Measurements from ENCODE around the gene CCDC116.
"Not testable (repeated sequence)": the region's sequence is repeated elsewhere in the genome, so short reads cannot be mapped to it uniquely, and the experiment has no call there.

CCDC116 gene

GRCh38 chr22:21652547-21653545 is 20.3 kb downstream of the CCDC116 start:
- no peak for DNase-seq (ENCODE audit: low read depth)

DNA sequence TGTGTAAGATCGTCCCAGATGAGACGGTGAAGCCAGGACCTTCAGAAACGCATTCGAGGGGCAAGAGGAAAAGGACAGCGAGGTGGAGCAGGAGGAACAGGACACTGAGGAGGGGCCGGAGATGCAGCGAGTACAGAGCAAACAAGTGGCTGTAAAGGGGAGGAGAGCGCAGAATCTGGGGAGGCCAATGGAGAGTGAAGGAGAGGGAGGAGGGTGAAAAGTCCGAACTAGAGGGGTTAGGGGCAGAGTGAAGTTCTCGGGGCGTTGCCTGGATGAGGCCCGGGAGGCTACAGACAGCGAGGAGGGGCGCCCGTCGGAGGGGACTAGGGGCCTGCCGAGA is 24.4 kb downstream of the CCDC116 start:
- no peak for DNase-seq (ENCODE audit: low read depth)

DNA sequence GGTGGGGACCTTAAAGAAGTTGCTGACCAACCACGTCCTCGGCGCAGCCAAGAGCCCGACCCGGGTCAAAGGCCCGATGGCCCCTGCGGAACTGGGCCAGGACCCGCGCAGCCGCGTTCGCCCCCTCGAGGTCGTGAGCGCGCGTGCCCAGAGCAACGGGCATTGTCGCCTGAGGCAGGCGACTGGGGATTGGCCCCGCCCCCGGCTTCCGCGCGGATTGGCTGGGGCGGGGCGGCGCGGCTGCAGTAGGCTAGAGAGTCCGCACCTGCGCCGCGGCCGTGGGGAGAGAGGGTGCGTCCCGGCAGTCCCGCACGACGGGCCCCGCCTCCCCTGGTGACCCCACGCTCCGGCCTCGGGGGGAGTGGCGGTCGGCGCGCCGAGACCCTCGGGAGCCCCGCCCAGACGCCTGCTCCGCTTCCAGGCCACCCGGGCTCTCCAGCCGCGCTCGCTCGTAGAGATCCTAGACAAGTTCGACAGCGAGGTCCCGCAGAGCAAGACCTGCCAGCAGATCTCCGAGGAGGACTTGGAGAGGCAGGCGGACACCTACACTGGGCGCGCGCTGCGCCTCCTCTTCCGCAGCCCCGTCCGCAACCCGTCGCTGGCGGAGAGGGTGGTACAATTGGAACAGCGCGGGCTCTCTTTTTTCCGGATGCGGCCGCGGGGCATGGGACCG is 24.9 kb downstream of the CCDC116 start:
- peak; percentile 61 for DNase-seq (ENCODE audit: low read depth)

DNA sequence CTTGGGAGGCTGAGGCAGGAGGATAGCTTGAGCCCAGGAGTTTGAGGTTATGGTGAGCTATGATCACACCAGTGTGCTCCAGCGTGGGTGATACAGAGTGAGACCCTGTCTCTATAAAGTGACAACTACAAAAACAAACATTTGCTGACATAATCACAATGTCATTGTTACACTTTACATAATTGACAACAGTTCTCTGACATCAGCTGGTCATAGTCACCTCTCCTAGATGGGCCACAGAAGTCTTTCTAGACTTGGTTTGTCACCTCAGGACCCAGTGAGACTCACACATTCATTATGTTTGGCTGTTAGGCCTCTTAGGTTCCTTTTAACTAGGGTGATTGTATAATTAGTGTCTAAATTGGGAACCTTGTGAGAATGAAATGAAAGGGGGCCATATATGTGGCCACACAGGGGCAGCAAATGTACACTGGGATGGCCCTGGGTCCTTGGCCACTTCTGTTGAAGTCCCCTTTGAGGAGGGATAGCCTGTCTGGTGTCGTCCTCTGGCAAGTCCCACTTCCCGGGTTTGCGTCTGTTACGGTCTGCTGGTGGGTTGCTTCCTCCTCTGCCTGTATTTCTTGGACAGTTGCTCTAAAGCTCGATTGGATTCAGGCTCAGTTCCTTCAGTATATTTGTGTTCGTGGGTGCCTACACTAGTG is 27.4 kb downstream of the CCDC116 start:
- DNase-seq (ENCODE audit: low read depth), result no peak

- no peak for DNase-seq (ENCODE audit: low read depth)
Measured at GRCh38 chr22:21660904-21661303, 28.3 kb downstream of the CCDC116 start.

DNA sequence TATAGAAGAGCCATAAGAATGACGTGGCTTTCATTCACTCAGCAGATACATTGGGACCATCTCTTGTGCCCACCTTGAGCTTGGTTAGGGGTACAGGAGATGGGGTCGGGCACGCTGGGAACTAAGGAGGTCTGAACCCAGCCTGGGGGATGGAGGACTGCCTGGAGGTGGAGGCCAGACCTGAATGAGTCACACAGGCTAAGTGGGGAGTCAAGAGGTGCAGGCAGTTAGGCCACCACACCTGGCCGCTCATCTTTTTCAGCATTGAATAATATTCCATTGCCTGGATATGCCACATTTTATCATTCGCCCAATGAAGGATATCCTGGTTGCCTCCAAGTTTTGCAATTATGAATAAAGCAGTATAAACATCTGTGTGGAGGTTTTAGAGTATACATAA is 29.4 kb downstream of the CCDC116 start:
- no peak for DNase-seq (ENCODE audit: low read depth)

DNA sequence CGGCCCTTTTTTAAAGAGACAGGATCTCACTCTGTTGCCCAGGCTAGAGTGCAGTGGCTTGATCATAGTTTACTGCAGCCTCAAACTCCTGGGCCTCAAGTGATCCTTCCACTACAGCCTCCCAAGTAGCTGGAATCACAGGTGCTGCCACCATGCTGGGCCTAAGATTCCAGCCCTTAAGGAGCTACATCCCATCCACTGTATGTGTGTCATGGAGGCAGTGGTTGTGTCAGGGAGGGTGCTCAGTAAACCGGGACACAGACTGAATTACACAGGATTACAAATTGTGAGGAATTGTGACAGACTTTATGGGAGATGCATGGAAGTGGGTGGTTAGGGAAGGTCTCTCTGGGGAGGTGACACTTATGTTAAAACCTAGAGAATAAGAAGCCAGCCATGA is 31.2 kb downstream of the CCDC116 start:
- DNase-seq (ENCODE audit: low read depth), result no peak

DNA sequence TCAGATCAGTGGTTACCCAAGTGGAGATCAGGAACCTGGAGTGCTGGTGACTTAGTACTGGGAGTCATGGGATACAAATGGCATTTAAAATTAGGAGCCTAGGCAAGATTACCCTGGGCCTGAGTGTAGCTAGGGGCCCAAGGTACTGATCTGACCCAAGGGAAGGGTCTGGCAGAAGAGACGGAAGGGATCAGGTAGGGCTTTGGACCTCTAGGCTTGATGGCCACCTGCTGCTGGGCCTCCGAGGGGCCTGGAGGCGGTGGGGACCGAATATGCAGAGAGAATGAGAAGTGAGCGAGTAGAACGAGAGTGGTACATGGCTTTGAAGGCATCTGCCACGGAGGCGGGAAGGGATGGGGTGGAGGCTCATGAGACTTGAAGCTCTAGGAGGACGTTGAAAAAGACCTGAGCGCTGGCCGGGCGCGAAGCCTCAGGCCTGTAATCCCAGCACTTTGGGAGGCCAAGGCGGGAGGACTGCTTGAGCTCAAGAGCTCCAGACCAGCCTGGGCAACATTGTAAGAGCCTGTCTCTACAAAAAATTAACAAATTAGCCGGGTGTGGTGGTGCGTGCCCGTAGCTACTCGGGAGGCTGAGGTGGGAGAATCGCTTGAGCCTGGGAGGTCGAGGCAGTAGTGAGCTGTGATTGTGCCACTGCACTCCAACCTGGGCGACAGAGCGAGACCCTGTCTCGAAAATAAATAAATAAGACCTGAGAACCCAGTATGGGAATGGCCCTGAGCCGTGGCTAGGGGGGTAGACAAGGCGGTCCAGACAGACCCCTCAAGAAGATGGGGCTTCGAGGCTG is 32.7 kb downstream of the CCDC116 start:
- DNase-seq (ENCODE audit: low read depth), result no peak

DNA sequence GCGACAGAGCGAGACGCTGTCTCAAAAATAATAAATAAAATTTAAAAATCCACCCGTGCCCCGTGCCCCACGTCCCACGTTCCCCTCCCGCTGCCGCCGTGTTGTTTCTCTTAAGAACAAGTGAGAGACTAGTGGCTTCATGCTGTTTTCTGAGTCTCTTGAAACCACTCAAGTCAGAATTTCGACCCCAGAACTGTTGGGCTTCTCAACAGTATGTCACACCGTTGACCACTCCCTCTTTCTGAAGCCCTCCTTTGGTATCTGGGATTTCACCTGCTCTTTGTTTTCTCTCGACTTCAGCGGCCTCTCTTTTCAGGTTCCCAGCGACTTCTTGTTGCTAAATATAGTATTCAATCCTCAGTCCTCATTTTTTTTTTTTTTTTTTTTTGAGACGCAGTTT is 34.2 kb downstream of the CCDC116 start:
- no peak for DNase-seq (ENCODE audit: low read depth)

DNA sequence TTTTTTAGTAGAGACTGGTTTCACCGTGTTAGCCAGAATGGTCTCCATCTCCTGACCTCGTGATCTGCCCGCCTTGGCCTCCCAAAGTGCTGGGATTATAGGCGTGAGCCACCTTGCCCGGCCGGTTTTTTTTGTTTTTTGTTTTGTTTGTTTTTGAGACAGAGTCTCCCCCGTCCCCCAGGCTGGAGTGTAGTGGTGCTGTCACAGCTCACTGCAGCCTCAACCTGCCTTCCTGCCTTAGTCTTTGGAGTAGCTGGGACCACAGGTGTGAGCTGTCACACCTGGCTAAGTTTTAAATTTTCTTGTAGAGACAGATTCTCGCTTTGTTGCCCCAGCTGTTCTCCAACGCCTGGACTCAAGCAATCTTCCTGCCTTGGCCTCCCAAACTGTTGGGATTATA is 36.5 kb downstream of the CCDC116 start:
- DNase-seq (ENCODE audit: low read depth), result no peak

GRCh38 chr22:21672107-21672629 is 39.6 kb downstream of the CCDC116 start:
- DNase-seq (ENCODE audit: low read depth), result no peak

DNA sequence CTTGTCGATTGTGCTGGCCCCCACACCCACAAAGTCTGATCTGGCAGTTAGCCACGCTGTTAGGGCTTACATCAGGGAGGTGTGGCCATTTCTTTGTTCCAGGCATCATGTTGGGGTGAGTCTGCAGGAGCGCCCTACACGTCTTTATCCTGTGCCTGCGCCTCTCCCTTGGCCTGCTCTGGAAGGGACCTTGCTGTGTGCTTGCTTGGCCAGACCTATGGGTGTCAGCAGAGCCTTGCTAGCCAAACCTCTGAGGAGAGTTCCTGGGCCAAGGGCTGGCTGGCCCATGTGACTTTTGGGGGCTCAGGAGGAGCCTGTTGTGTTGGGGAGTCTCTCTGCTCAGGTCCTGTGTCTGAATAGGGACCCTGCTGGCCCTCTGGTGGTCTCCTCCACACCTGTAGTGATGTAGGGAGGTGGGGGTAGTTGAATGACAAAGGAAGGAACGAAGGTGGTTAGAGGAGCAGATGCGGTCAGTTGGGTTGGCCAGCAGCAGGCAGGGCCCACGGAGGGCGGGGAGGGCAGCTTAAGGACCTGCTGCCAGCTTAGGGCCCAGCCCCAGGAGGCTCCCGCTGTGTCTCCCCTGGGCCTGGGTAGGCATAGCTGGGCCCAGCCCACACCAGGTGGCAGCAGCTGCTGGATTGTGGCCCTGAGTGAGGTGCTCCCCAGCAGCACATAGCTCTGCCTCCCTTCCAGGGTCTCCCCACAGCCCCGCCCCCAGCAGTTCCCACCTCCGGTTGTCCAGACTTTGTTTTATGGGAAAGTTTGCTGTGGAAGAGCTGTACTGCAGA is 41.2 kb downstream of the CCDC116 start:
- DNase-seq (ENCODE audit: low read depth), result no peak

GRCh38 chr22:21674638-21675245 is 42.2 kb downstream of the CCDC116 start:
- DNase-seq (ENCODE audit: low read depth), result no peak

DNA sequence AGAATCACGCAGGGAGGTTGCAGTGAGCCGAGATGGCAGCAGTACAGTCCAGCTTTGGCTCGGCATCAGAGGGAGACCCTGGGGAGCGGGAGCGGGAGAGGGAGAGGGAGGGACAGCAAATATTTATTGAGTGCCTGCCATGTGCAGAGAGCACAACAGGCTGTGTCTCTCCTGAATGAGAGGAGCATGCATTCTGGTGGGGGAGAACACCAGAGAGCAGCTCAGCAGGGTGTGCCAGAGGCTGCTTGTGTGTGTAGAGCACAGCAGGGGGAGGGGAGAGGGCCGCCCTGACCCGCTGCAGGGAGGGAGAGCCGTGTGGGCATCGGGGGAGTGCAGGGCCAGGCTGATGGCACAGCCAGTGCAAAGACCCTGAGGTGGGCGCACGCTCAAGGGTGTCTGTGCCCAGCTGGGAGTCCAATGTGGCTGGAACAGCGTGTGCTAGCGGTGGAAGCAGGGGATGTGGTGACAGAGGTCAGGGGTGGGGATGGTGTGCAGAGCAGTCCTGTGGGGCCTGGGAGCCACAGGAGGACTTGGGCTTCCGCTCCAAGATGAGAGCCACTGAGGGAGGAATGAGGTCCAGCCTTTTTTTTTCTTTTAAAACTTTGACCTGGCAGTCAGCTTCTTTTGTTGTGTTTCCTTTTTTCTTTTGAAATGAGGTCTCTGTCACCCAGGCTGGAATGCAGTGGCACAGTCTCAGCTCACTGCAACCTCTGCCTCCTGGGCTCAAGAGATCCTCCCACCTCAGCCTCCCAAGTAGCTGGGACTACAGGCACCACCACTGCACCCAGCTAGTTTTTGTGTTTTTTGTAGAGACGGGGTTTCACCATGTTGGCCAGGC is 45.3 kb downstream of the CCDC116 start:
- no peak for DNase-seq (ENCODE audit: low read depth)

- DNase-seq (ENCODE audit: low read depth), result not testable (repeated sequence)
Measured at GRCh38 chr22:21678842-21679241, 46.3 kb downstream of the CCDC116 start.

- DNase-seq (ENCODE audit: low read depth), result no peak
Measured at GRCh38 chr22:21679383-21679782, 46.8 kb downstream of the CCDC116 start.

DNA sequence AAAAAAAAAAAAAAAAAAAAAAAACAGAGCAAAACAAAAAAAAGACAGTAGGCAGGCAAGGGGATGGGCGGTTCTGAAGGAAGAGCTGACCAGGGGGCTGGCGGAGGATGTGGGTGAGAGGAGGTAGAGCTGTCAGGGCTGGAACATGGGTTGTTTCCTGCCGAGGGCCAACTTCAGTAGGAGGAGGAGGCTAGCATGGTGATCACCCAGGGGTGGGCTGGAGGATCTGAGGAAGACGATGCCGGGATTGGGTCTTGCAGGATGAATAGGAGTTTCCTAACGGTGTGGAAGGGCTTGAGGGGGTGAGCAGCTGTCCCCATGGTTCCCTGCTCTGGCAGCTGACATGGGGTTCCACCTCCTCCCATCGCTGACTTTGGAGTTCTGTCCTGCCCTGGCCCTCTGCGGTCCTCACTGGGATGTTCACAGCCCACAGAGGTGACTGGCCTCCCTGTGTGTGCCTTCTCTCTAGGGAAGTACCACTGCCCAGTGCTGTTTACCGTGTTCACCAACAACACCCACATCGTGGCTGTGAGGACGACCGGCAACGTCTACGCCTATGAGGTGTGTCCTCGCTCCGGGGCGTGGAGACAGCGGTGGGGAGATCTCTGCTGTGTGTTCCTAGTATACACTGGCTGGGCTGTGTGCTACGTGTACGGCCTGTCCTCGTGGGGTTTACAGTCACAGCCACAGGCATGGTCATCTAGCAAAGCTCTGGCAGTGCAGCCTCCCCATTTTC is 48.4 kb downstream of the CCDC116 start:
- DNase-seq (ENCODE audit: low read depth), result no peak

DNA sequence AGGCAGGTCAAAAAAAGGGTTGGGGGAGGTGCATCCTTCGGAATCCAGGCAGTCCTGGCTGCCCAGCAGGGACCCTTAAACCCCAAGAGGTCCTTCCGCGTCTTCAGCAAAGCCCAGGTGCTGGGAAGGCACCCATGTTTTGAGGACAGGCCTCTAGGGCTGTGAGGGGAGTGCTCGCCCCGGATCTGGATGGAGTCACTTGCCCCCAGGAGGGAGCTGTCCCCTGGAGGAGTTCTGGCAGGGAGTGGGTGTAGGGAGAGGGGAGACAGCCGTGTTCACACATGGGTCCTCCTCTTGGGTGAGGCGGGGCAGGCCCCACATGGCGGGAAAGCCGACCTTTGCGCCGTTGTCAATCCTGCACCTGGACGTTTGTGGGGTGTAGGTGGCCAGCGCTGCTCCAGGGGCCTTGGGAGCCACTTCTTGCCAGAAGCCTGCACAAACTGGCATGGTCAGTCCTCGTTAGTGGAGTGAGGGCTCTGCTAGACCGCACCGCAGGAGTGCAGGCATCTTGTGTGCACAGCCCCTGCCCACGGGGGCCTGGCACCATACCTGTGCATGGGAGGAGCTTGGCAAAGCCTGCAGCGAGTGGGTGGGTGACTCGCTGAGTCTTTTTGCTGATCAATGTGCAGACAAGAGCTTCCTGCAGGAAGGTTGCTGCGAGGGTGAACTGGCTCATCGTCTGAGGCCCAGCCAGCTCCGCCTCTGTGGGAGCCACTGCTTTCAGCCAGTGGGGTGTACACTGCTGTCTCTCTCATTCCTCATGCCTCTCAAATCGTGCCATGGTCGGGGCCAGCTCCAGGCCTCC is 49.2 kb downstream of the CCDC116 start:
- DNase-seq (ENCODE audit: low read depth), result no peak
